Measurements from ENCODE around the gene SLC39A11.

Gene SLC39A11

DNA sequence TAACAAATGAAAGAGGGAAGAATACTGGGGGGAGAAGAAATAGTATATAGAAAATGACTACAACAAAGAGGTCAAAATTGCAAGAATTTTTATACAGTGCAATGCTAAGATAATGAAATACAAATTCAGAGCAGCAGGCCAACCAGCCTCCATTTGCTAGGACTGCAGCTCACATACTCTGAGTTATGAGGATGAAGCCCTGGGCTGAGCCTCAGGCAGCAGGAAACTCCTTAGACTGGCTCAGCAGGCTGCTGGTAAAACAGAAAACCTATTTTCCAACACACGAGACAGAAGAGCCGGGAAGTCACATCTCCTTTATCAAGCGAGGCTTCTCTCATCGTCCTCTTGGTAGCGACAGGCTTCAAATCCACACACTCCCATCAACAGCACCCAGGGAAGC lies 296.5 kb downstream of the SLC39A11 start:
- TF ChIP-seq ZC3H10 (CRISPR knock-in tag; IDR thresholded peaks at IDR 0.05), result no peak
- TF ChIP-seq ARNTL (CRISPR knock-in tag; IDR thresholded peaks at IDR 0.05; ENCODE audit: borderline replicate concordance, low read depth), result no peak
- no peak for TF ChIP-seq ZFP3 (CRISPR knock-in tag; IDR thresholded peaks at IDR 0.05)
- TF ChIP-seq TCF4 (CRISPR knock-in tag; IDR thresholded peaks at IDR 0.05; ENCODE audit: borderline replicate concordance), result no peak
- no peak for TF ChIP-seq CSDC2 (CRISPR knock-in tag; IDR thresholded peaks at IDR 0.05)
- TF ChIP-seq ESRRG (CRISPR knock-in tag; IDR thresholded peaks at IDR 0.05), result no peak
- TF ChIP-seq SNAI2 (CRISPR knock-in tag; IDR thresholded peaks at IDR 0.05), result no peak
- TF ChIP-seq, protein P1, sequence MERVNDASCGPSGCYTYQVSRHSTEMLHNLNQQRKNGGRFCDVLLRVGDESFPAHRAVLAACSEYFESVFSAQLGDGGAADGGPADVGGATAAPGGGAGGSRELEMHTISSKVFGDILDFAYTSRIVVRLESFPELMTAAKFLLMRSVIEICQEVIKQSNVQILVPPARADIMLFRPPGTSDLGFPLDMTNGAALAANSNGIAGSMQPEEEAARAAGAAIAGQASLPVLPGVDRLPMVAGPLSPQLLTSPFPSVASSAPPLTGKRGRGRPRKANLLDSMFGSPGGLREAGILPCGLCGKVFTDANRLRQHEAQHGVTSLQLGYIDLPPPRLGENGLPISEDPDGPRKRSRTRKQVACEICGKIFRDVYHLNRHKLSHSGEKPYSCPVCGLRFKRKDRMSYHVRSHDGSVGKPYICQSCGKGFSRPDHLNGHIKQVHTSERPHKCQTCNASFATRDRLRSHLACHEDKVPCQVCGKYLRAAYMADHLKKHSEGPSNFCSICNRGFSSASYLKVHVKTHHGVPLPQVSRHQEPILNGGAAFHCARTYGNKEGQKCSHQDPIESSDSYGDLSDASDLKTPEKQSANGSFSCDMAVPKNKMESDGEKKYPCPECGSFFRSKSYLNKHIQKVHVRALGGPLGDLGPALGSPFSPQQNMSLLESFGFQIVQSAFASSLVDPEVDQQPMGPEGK (CRISPR knock-in tag; IDR thresholded peaks at IDR 0.05; ENCODE audit: borderline replicate concordance), result no peak
- TF ChIP-seq OSR1 (CRISPR knock-in tag; IDR thresholded peaks at IDR 0.05), result no peak
- TF ChIP-seq ISL1 (CRISPR knock-in tag; IDR thresholded peaks at IDR 0.05), result no peak
- TF ChIP-seq, protein P2, sequence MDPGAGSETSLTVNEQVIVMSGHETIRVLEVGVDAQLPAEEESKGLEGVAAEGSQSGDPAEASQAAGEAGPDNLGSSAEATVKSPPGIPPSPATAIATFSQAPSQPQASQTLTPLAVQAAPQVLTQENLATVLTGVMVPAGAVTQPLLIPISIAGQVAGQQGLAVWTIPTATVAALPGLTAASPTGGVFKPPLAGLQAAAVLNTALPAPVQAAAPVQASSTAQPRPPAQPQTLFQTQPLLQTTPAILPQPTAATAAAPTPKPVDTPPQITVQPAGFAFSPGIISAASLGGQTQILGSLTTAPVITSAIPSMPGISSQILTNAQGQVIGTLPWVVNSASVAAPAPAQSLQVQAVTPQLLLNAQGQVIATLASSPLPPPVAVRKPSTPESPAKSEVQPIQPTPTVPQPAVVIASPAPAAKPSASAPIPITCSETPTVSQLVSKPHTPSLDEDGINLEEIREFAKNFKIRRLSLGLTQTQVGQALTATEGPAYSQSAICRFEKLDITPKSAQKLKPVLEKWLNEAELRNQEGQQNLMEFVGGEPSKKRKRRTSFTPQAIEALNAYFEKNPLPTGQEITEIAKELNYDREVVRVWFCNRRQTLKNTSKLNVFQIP (CRISPR knock-in tag; IDR thresholded peaks at IDR 0.05; ENCODE audit: borderline replicate concordance, low read depth), result no peak
- TF ChIP-seq, protein P3, sequence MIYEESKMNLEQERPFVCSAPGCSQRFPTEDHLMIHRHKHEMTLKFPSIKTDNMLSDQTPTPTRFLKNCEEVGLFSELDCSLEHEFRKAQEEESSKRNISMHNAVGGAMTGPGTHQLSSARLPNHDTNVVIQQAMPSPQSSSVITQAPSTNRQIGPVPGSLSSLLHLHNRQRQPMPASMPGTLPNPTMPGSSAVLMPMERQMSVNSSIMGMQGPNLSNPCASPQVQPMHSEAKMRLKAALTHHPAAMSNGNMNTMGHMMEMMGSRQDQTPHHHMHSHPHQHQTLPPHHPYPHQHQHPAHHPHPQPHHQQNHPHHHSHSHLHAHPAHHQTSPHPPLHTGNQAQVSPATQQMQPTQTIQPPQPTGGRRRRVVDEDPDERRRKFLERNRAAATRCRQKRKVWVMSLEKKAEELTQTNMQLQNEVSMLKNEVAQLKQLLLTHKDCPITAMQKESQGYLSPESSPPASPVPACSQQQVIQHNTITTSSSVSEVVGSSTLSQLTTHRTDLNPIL (CRISPR knock-in tag; IDR thresholded peaks at IDR 0.05; ENCODE audit: low read depth), result no peak
- TF ChIP-seq ZNF70 (CRISPR knock-in tag; IDR thresholded peaks at IDR 0.05), result no peak
- TF ChIP-seq TOX (CRISPR knock-in tag; IDR thresholded peaks at IDR 0.05; ENCODE audit: borderline replicate concordance), result no peak
- TF ChIP-seq TSHZ2 (CRISPR knock-in tag; IDR thresholded peaks at IDR 0.05), result no peak
- no peak for TF ChIP-seq GLIS3 (CRISPR knock-in tag; IDR thresholded peaks at IDR 0.05)
- no peak for TF ChIP-seq ZNF565 (CRISPR knock-in tag; conservative IDR thresholded peaks at IDR 0.05; ENCODE audit: low read depth)
- TF ChIP-seq ZFP30 (CRISPR knock-in tag; IDR thresholded peaks at IDR 0.05), result no peak
- TF ChIP-seq CSRNP3 (CRISPR knock-in tag; IDR thresholded peaks at IDR 0.05), result no peak
- no peak for TF ChIP-seq BACH2 (CRISPR knock-in tag; IDR thresholded peaks at IDR 0.05; ENCODE audit: borderline replicate concordance)
- no peak for ATAC-seq

GRCh38 chr17:72794152-72794551 lies 298.3 kb downstream of the SLC39A11 start:
- no peak for TF ChIP-seq RARB (CRISPR knock-in tag; IDR thresholded peaks at IDR 0.05)
- no peak for TF ChIP-seq CSDC2 (CRISPR knock-in tag; IDR thresholded peaks at IDR 0.05)
- TF ChIP-seq PPARA (CRISPR knock-in tag; IDR thresholded peaks at IDR 0.05; ENCODE audit: borderline replicate concordance), result no peak
- TF ChIP-seq GLIS3 (CRISPR knock-in tag; IDR thresholded peaks at IDR 0.05), result no peak
- TF ChIP-seq, protein P2 (CRISPR knock-in tag; IDR thresholded peaks at IDR 0.05; ENCODE audit: borderline replicate concordance, low read depth), result no peak
- no peak for TF ChIP-seq BACH2 (CRISPR knock-in tag; IDR thresholded peaks at IDR 0.05; ENCODE audit: borderline replicate concordance)
- no peak for TF ChIP-seq SNAI2 (CRISPR knock-in tag; IDR thresholded peaks at IDR 0.05)
- TF ChIP-seq ZFP3 (CRISPR knock-in tag; IDR thresholded peaks at IDR 0.05), result no peak
- no peak for TF ChIP-seq TSHZ2 (CRISPR knock-in tag; IDR thresholded peaks at IDR 0.05)
- TF ChIP-seq CSRNP3 (CRISPR knock-in tag; IDR thresholded peaks at IDR 0.05), result no peak
- TF ChIP-seq ZNF8 (CRISPR knock-in tag; IDR thresholded peaks at IDR 0.05), result no peak
- TF ChIP-seq ZNF565 (CRISPR knock-in tag; conservative IDR thresholded peaks at IDR 0.05; ENCODE audit: low read depth), result no peak
- no peak for TF ChIP-seq ZFP30 (CRISPR knock-in tag; IDR thresholded peaks at IDR 0.05)
- no peak for TF ChIP-seq ZNF70 (CRISPR knock-in tag; IDR thresholded peaks at IDR 0.05)
- no peak for ATAC-seq

Data from SK-N-SH treated with all-trans-retinoic acid at 6 μM for 48 hours (cell line).